ENCODE results near the gene ENDOU.

GRCh38 chr12:47763481-47764346 is 38.4 kb upstream of the ENDOU start:
- TF ChIP-seq POLR2A (IDR thresholded peaks at IDR 0.05; ENCODE audit: borderline replicate concordance, extremely low read depth, insufficient read depth, insufficient read length) (no peak), SRF (IDR thresholded peaks at IDR 0.05; ENCODE audit: low read depth) (no peak), CTCF (IDR thresholded peaks at IDR 0.05 in 2 of 3, conservative IDR thresholded peaks at IDR 0.05 in 1 of 3; ENCODE audit: borderline replicate concordance in 1 of 3, insufficient read depth in 1 of 3, low read depth in 2 of 3, low read length in 2 of 3) (no peak), CBX3 (IDR thresholded peaks at IDR 0.05; ENCODE audit: low read depth) (no peak), EZH2 (IDR thresholded peaks at IDR 0.05) (no peak), REST (IDR thresholded peaks at IDR 0.05; ENCODE audit: low read depth) (no peak), EZH2phosphoT487 (IDR thresholded peaks at IDR 0.05; ENCODE audit: borderline replicate concordance) (no peak), POLR2AphosphoS5 (IDR thresholded peaks at IDR 0.05; ENCODE audit: low read depth, low read length) (no peak)
